Colonic mucosa (tissue), 4 donors: Measurements from ENCODE around the gene RASGRP1. TPM values are rescaled to one million over a fixed set of nuclear protein-coding genes. Genes with fewer than 3 reads are reported as not detected.

Experiments used
- DNase-seq: peaks from one replicate; pipeline ENCODE4 v3.0.0-alpha.2; 2020
- H3K27ac ChIP-seq: fragments of 200-600 bp; one replicate; pipeline ENCODE4 v1.8.0; 2021
- H3K27me3 ChIP-seq: fragments of 200-600 bp; one replicate; pipeline ENCODE4 v1.8.0; 2021
- H3K36me3 ChIP-seq: fragments of 200-600 bp; one replicate; pipeline ENCODE4 v1.8.0; 2021
- H3K4me1 ChIP-seq: fragments of 200-600 bp; one replicate; pipeline ENCODE4 v1.8.0; 2021; ENCODE audit warnings: mild to moderate bottlenecking
- H3K4me3 ChIP-seq: fragments of 200-600 bp; one replicate; pipeline ENCODE4 v1.8.0; 2021
- H3K9ac ChIP-seq, 2 donors: one replicate each; pipeline ENCODE4 v1.7.0; 2013; ENCODE audit warnings: control low read depth in 2 of 2, low read depth in 2 of 2, low read length in 2 of 2
- H3K9me3 ChIP-seq: fragments of 200-600 bp; one replicate; pipeline ENCODE4 v1.8.0; 2021
- intact Hi-C: fragments of 100-400 bp; cut with DNase I; formaldehyde crosslinking; loops from one replicate; pipeline ENCODE4 v1.14.1; 2022
- total RNA-seq, 2 donors: library from RNA; stranded (reverse); fragmentation: NEBNext Ultra II Directional in 1 of 2; extraction: Animal tissue kit (Norgen Biotek cat#: 25700) in 1 of 2; gene quantifications; one replicate each; pipeline ENCODE4 v1.2.1, GENCODE V29; 2021
- TF ChIP-seq, protein P1 (sequence below): fragments of 200-600 bp; IDR thresholded peaks from one replicate; pipeline ENCODE4 v1.8.0; 2022; ENCODE audit warnings: antibody characterized with exemption, mild to moderate bottlenecking
- donor health status: healthy.
- donor health status: DM: no; HTN: no; CAD: no.
- donor health status: DM: no; HTN: no; CAD: no.

The RASGRP1 gene
- total RNA-seq, 2 donors from 2014 or later: 0.96 to 1.5 TPM

DNA sequence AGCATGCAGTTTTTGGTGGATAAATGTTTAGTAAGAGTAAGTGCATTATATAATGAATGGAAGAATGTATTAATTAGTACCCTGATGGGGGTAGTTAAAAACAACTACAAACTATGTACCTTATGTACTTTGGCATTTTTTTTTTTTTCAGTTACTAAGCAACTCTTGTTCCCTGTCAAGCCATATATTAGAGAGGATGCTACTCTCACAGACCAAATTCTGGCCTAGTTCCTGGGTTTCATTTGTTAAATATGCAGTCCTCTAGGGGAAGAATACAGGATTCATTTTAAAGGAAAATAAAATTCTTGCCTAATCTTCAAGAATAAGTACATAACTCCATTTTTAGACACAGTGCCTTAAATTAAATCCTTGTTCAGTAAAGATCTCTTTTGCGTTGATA is 93.8 kb downstream of the RASGRP1 start:
- H3K4me1 ChIP-seq: no peaks in the 10 kb centered on the region
- DNase-seq: no peak
- no peak overlapping the region for H3K27ac ChIP-seq
- intact Hi-C loops: loop anchor here (10.0 kb wide), 1 partner anchor 214 kb away; no protein-coding TSS in a partner anchor
- H3K36me3 ChIP-seq: no peaks in the 10 kb centered on the region
- no peaks in the 10 kb centered on the region for H3K27me3 ChIP-seq
- no peak overlapping the region for H3K4me3 ChIP-seq
- no peak overlapping the region for H3K9ac ChIP-seq
- TF ChIP-seq, protein P1, sequence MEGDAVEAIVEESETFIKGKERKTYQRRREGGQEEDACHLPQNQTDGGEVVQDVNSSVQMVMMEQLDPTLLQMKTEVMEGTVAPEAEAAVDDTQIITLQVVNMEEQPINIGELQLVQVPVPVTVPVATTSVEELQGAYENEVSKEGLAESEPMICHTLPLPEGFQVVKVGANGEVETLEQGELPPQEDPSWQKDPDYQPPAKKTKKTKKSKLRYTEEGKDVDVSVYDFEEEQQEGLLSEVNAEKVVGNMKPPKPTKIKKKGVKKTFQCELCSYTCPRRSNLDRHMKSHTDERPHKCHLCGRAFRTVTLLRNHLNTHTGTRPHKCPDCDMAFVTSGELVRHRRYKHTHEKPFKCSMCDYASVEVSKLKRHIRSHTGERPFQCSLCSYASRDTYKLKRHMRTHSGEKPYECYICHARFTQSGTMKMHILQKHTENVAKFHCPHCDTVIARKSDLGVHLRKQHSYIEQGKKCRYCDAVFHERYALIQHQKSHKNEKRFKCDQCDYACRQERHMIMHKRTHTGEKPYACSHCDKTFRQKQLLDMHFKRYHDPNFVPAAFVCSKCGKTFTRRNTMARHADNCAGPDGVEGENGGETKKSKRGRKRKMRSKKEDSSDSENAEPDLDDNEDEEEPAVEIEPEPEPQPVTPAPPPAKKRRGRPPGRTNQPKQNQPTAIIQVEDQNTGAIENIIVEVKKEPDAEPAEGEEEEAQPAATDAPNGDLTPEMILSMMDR: no peak
- no peaks in the 10 kb centered on the region for H3K9me3 ChIP-seq

DNA sequence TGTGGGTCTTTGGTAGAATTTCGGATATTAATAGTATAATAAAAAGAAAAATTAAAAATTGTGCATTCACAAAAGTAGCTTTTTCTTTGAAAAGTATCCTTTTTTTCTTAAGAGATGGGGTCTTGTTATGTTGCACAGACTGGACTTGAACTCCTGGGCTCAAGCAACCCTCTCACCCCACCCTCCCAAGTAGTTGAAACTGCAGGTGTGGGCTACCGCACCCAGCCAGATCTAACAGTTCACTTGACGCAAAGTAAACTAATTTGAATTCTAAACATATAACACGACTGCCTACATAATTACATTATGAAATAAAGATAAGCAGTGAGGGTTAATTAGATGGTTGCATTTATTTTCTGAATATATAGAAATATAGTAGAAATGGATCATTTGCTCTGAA is 99.9 kb downstream of the RASGRP1 start:
- no peaks in the 10 kb centered on the region for H3K4me1 ChIP-seq
- intact Hi-C loops: no loop called here
- H3K27ac ChIP-seq: no peak overlapping the region
- no peak for DNase-seq
- H3K36me3 ChIP-seq: no peaks in the 10 kb centered on the region
- H3K9me3 ChIP-seq: no peaks in the 10 kb centered on the region
- H3K27me3 ChIP-seq: no peaks in the 10 kb centered on the region
- H3K4me3 ChIP-seq: no peak overlapping the region
- TF ChIP-seq, protein P1: no peak
- H3K9ac ChIP-seq: no peak overlapping the region

DNA sequence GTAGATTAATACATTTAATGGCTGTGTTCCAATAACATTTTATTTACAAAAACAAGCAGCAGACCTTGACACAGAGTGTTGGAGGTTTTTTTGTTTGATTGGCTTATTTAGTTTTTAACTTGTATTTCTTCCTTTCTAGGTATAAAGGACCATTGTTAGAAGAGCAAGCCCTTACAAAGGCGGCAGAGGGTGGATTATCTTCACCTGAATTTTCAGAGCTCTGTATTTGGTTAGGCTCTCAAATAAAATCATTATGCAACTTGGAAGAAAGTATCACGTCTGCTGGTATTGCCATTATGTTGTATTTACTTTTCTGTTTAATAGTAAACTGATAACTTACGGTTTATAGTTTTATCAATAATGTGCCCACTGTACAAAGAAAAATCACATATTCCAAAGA is 100.7 kb downstream of the RASGRP1 start:
- no peaks in the 10 kb centered on the region for H3K9me3 ChIP-seq
- H3K27ac ChIP-seq: no peak overlapping the region
- intact Hi-C loops: no loop called here
- H3K4me1 ChIP-seq: no peaks in the 10 kb centered on the region
- H3K36me3 ChIP-seq: no peaks in the 10 kb centered on the region
- TF ChIP-seq, protein P1: no peak
- H3K27me3 ChIP-seq: no peaks in the 10 kb centered on the region
- H3K4me3 ChIP-seq: no peak overlapping the region
- H3K9ac ChIP-seq: no peak overlapping the region
- no peak for DNase-seq

DNA sequence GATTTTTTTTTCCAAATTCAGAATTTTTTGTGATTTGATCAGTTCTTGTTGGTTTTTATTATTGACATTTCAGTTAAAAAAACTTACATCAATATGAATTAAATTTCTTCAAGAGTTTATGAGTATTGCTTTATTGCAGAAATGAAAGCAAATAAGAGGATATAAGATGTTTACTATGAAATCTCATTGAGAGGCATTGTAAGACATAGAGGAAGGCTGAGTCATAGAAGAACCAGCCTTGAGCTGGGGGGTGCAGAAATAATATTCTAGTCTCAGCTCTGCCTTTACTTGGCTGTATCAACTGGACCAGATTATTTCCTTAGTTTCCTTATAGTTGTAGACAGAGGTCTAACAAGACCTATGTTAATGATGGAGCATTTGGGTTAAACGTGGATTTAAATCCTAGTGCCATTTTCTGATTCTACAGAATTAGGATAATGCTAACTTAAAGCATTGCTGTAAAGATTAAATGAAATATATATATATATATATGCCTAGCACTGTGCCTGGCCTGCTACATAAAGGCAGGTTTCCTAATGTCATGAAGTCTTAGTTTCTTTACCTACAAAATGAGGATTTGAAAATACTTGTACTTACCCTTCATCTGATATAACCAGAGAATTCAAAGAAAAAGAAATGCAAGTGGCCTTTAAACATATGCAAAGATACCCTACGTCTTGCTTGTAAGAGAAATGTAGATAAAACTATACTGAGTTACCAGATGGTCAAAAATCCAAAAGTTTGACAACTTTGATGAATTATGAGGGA is 103.4 kb downstream of the RASGRP1 start:
- DNase-seq: no peak
- Histone ChIP-seq H3K36me3 (no peaks in the 10 kb centered on the region), H3K9ac (no peak overlapping the region), H3K27ac (no peak overlapping the region), H3K4me1 (no peaks in the 10 kb centered on the region), H3K4me3 (no peak overlapping the region), H3K27me3 (no peaks in the 10 kb centered on the region), H3K9me3 (no peaks in the 10 kb centered on the region)
- TF ChIP-seq, protein P1: no peak
- intact Hi-C loops: no loop called here

DNA sequence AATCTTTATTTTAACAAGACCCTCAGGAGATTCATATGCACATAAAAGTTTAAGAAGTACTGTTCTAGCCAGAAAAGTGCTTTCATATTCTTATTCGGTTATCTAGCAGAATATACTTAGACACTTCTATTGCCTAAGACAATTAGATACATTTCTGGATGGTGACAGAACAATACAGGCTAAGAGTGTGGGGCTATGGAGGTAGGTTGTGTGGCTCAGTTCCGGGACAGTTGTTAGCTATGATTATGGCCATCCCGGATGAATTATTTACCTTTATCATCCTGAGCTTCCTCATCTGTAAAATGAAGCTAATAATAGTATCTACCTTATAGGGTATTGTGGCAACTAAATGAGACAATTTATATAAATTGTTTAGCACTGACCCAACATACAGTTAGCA is 104.1 kb downstream of the RASGRP1 start:
- TF ChIP-seq, protein P1: no peak
- no peaks in the 10 kb centered on the region for H3K27me3 ChIP-seq
- no peaks in the 10 kb centered on the region for H3K9me3 ChIP-seq
- H3K9ac ChIP-seq: no peak overlapping the region
- no peak overlapping the region for H3K4me3 ChIP-seq
- intact Hi-C loops: no loop called here
- H3K4me1 ChIP-seq: peaks cover under 1% of the 10 kb centered on the region
- H3K27ac ChIP-seq: no peak overlapping the region
- H3K36me3 ChIP-seq: no peaks in the 10 kb centered on the region
- no peak for DNase-seq
